Vagina (tissue), 2 donors: Measurements from ENCODE around the gene SLC5A4. TPM values are rescaled to one million over a fixed set of nuclear protein-coding genes. Genes with fewer than 3 reads are reported as not detected.
A peak's percentile ranks its signal among the peaks of the same experiment; 100 is the strongest.

ENCODE experiments used
- DNase-seq, 2 donors: peaks; one replicate each; pipeline ENCODE4 v3.0.0-alpha.2; 2017; ENCODE audit errors: extremely low spot score in 2 of 2
- H3K27ac ChIP-seq: fragments of 200-600 bp; sonication (generic); one replicate; pipeline ENCODE4 v1.5.1; 2019
- H3K27me3 ChIP-seq: fragments of 200-600 bp; sonication (generic); one replicate; pipeline ENCODE4 v1.5.1; 2019
- H3K36me3 ChIP-seq, 2 donors: fragments of 200-600 bp; sonication (generic); one replicate each; pipeline ENCODE4 v1.5.1; 2017 to 2019
- H3K4me1 ChIP-seq: fragments of 200-600 bp; sonication (generic); one replicate; pipeline ENCODE4 v1.5.1; 2019
- H3K4me3 ChIP-seq, 2 donors: fragments of 200-600 bp; sonication (generic); 1 replicate in 1 of 2; 2 replicates in 1 of 2; pipeline ENCODE4 v1.5.1; 2016 to 2019
- H3K9me3 ChIP-seq: fragments of 200-600 bp; sonication (generic); one replicate; pipeline ENCODE4 v1.5.1; 2019
- CTCF ChIP-seq, 3 experiments: fragments of 450-650 bp in 2 of 3; fragments of 200-600 bp in 1 of 3; sonication (generic) in 1 of 3; IDR thresholded peaks; one replicate each; pipeline ENCODE4 v1.5.1; 2017 to 2019; ENCODE audit warnings: antibody characterized with exemption in 3 of 3, mild to moderate bottlenecking in 2 of 3, moderate library complexity in 2 of 3
- POLR2A ChIP-seq, 2 donors: fragments of 450-650 bp; IDR thresholded peaks; one replicate each; pipeline ENCODE4 v1.6.1; 2017; ENCODE audit warnings: antibody characterized with exemption in 2 of 2, mild to moderate bottlenecking in 2 of 2, moderate library complexity in 2 of 2
- POLR2AphosphoS5 ChIP-seq, 2 donors: sonication (generic); formaldehyde crosslinking; IDR thresholded peaks; one replicate each; pipeline ENCODE4 v1.9.0; 2017; ENCODE audit warnings: antibody characterized with exemption in 2 of 2, mild to moderate bottlenecking in 2 of 2, low read depth in 1 of 2; ENCODE audit not compliant: insufficient read depth in 1 of 2
- intact Hi-C: fragments of 100-400 bp; cut with DNase I; formaldehyde crosslinking; loops from one replicate; pipeline ENCODE4 v1.15.1; 2023
- total RNA-seq: library from RNA; depleted of rRNA; stranded (reverse); fragments of >200 nt; gene quantifications from one replicate; pipeline ENCODE4 v1.2.3, GENCODE V29; 2016

SLC5A4 gene
- total RNA-seq, 1 donor from 2014 or later: 2.2 TPM

- no peak for DNase-seq
- H3K27ac ChIP-seq: no peak overlapping the region
- H3K27me3 ChIP-seq: no peaks in the 10 kb centered on the region
- H3K36me3 ChIP-seq: no peaks in the 10 kb centered on the region
- intact Hi-C loops: no loop called here
- no peak overlapping the region for H3K4me3 ChIP-seq
- H3K9me3 ChIP-seq: no peaks in the 10 kb centered on the region
- H3K4me1 ChIP-seq: peaks cover 6% of the 10 kb centered on the region
- TF ChIP-seq CTCF (IDR thresholded peaks at IDR 0.05) (no peak), POLR2AphosphoS5 (IDR thresholded peaks at IDR 0.05; ENCODE audit: insufficient read depth in 1 of 2, low read depth in 1 of 2) (no peak), POLR2A (IDR thresholded peaks at IDR 0.05) (no peak)
These were observed 47.1 kb downstream of the SLC5A4 start for GRCh38 chr22:32207971-32208480.

- no peak for DNase-seq
- TF ChIP-seq POLR2AphosphoS5 (IDR thresholded peaks at IDR 0.05; ENCODE audit: insufficient read depth in 1 of 2, low read depth in 1 of 2): no peak
- peak in 2 of 3 experiments; percentile 17 to 26 for TF ChIP-seq CTCF (IDR thresholded peaks at IDR 0.05)
- H3K36me3 ChIP-seq: no peaks in the 10 kb centered on the region
- no peaks in the 10 kb centered on the region for H3K27me3 ChIP-seq
- no peaks in the 10 kb centered on the region for H3K9me3 ChIP-seq
- intact Hi-C loops: no loop called here
- no peak overlapping the region for H3K4me3 ChIP-seq
- H3K27ac ChIP-seq: no peak overlapping the region
- peaks cover 11% of the 10 kb centered on the region for H3K4me1 ChIP-seq
These were observed 48.1 kb downstream of the SLC5A4 start for GRCh38 chr22:32206774-32207758.

GRCh38 chr22:32205974-32206773 lies 49.0 kb downstream of the SLC5A4 start:
- Histone ChIP-seq H3K36me3 (no peaks in the 10 kb centered on the region), H3K4me1 (peaks cover 11% of the 10 kb centered on the region), H3K27ac (no peak overlapping the region), H3K27me3 (no peaks in the 10 kb centered on the region), H3K4me3 (no peak overlapping the region), H3K9me3 (no peaks in the 10 kb centered on the region)
- intact Hi-C loops: no loop called here
- DNase-seq: no peak
- TF ChIP-seq CTCF (IDR thresholded peaks at IDR 0.05) (no peak), POLR2AphosphoS5 (IDR thresholded peaks at IDR 0.05; ENCODE audit: insufficient read depth in 1 of 2, low read depth in 1 of 2) (no peak), POLR2A (IDR thresholded peaks at IDR 0.05) (no peak)

GRCh38 chr22:32204856-32205722 lies 50.1 kb downstream of the SLC5A4 start, which contains the start of gene RFPL2:
RFPL2 (minus strand) TSS chr22:32205073; CDS start chr22:32202451, 2,622 bp downstream.
- TF ChIP-seq POLR2A (IDR thresholded peaks at IDR 0.05) (no peak), CTCF (IDR thresholded peaks at IDR 0.05) (no peak), POLR2AphosphoS5 (IDR thresholded peaks at IDR 0.05; ENCODE audit: insufficient read depth in 1 of 2, low read depth in 1 of 2) (no peak)
- no peak for DNase-seq
- Histone ChIP-seq H3K4me3 (peak within 1 kb of the TSS in 1 of 2 donors; percentile 0), H3K9me3 (no peaks in the 10 kb centered on the region), H3K4me1 (peaks cover 11% of the 10 kb centered on the region), H3K36me3 (no peaks in the 10 kb centered on the region), H3K27ac (no peak within 1 kb of the TSS), H3K27me3 (no peaks in the 10 kb centered on the region)
- intact Hi-C loops: no loop called here
